Type B pancreatic cell (in vitro differentiated cells): ENCODE data around the gene PSMA3. TPM values are rescaled to one million over a fixed set of nuclear protein-coding genes. Genes with fewer than 3 reads are reported as not detected.
"Not testable (repeated sequence)": the region's sequence is repeated elsewhere in the genome, so short reads cannot be mapped to it uniquely, and the experiment has no call there.

Source experiments
- DNase-seq: peaks from one replicate; pipeline ENCODE4 v3.0.0; 2021; ENCODE audit warnings: mixed read lengths; ENCODE audit not compliant: unreplicated experiment; ENCODE audit errors: extremely low spot score
- H3K27ac Mint-ChIP-seq: 2 replicates; pipeline ENCODE4 v1.8.0; 2021; ENCODE audit warnings: mild to moderate bottlenecking, mixed read lengths
- H3K27me3 Mint-ChIP-seq: 2 replicates; pipeline ENCODE4 v1.8.0; 2021; ENCODE audit warnings: mixed read lengths
- H3K36me3 Mint-ChIP-seq: 2 replicates; pipeline ENCODE4 v1.8.0; 2021; ENCODE audit warnings: mixed read lengths
- H3K4me1 Mint-ChIP-seq: one replicate; pipeline ENCODE4 v1.8.0; 2021; ENCODE audit warnings: mixed read lengths; ENCODE audit not compliant: unreplicated experiment
- H3K4me3 Mint-ChIP-seq: 2 replicates; pipeline ENCODE4 v1.8.0; 2021; ENCODE audit warnings: mild to moderate bottlenecking, mixed read lengths
- H3K9me3 Mint-ChIP-seq: 2 replicates; pipeline ENCODE4 v1.8.0; 2021; ENCODE audit warnings: mixed read lengths
- total RNA-seq: library from RNA; stranded (reverse); gene quantifications from 2 replicates; pipeline ENCODE4 v1.2.1, GENCODE V29; 2021; ENCODE audit warnings: low replicate concordance
- TF ChIP-seq, protein P1 (sequence below): fragments of 200-600 bp; sonication (generic); conservative IDR thresholded peaks from 2 replicates; pipeline ENCODE4 v1.5.0; 2021; ENCODE audit warnings: antibody characterized with exemption, mild to moderate bottlenecking

PSMA3 gene
- total RNA-seq, 1 donor from 2014 or later: 170 TPM

DNA sequence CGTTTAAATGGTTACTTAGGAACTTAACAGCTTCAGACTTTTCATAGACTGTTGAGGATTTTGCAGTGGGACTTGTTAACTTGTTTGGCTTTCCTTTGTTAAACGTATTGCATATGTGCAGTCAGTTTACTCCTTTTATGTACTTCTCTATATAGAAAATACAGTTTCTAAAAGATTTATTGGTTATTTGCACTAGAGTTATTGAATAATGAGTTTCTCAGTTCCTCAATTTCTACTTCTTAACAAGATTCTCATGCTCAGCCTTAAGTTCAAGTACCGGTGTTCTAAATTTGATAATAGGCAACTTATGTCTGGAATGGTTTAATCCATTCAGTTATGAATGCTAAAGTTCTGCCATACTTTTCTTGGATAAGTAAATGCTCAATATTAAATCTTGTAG, 919 bp downstream of the PSMA3 start:
- H3K36me3 Mint-ChIP-seq: peaks cover 3% of the 10 kb centered on the region
- no peak for DNase-seq
- peak overlapping the region; percentile 96 for H3K4me3 Mint-ChIP-seq
- H3K27ac Mint-ChIP-seq: peak overlapping the region; percentile 99
- TF ChIP-seq, protein P1, sequence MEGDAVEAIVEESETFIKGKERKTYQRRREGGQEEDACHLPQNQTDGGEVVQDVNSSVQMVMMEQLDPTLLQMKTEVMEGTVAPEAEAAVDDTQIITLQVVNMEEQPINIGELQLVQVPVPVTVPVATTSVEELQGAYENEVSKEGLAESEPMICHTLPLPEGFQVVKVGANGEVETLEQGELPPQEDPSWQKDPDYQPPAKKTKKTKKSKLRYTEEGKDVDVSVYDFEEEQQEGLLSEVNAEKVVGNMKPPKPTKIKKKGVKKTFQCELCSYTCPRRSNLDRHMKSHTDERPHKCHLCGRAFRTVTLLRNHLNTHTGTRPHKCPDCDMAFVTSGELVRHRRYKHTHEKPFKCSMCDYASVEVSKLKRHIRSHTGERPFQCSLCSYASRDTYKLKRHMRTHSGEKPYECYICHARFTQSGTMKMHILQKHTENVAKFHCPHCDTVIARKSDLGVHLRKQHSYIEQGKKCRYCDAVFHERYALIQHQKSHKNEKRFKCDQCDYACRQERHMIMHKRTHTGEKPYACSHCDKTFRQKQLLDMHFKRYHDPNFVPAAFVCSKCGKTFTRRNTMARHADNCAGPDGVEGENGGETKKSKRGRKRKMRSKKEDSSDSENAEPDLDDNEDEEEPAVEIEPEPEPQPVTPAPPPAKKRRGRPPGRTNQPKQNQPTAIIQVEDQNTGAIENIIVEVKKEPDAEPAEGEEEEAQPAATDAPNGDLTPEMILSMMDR: no peak
- H3K27me3 Mint-ChIP-seq: no peaks in the 10 kb centered on the region
- H3K9me3 Mint-ChIP-seq: no peaks in the 10 kb centered on the region
- H3K4me1 Mint-ChIP-seq: peaks cover 30% of the 10 kb centered on the region

DNA sequence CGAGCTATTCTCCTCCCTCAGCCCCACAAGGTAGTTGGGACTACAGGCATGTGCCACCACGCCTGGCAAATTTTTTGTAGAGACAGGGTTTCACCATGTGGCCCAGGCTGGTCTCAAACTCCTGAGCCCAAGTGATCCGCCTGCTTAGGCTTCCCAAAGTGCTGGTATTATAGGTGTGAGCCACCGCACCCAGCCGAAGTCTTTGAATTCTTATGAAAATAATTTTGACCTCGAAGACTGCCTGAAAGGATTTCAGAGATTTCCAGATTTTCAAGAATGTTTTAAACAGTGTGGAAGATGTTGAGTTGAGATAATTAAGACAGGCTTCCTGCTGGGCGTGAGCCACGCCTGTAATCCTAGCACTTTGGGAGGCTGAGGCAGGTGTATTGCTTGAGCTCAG, 5.0 kb downstream of the PSMA3 start:
- Mint-ChIP-seq H3K27me3 (no peaks in the 10 kb centered on the region), H3K36me3 (peaks cover 12% of the 10 kb centered on the region), H3K9me3 (no peaks in the 10 kb centered on the region), H3K27ac (no peak overlapping the region), H3K4me1 (peaks cover 15% of the 10 kb centered on the region), H3K4me3 (no peak overlapping the region)
- TF ChIP-seq, protein P1: no peak
- DNase-seq: no peak

DNA sequence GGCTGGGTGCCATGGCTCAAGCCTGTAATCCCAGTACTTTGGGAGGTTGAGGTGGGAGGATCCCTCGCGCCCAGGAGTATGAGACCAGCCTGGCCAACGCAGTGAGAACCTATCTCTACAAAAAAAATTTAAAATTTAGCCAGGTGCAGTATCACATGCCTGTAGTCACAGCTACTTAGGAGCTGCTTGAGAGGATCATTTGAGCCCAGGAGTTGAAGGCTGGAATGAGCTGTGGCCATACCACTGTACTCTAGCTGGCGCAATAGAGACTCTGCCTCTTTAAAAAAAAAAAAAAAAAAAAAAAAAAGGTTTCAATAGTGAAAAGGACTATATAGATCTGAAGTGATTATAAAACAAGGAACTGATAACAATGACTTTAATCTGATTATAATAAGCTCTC, 13.5 kb downstream of the PSMA3 start:
- Mint-ChIP-seq H3K9me3 (no peaks in the 10 kb centered on the region), H3K36me3 (peaks cover 15% of the 10 kb centered on the region)

DNA sequence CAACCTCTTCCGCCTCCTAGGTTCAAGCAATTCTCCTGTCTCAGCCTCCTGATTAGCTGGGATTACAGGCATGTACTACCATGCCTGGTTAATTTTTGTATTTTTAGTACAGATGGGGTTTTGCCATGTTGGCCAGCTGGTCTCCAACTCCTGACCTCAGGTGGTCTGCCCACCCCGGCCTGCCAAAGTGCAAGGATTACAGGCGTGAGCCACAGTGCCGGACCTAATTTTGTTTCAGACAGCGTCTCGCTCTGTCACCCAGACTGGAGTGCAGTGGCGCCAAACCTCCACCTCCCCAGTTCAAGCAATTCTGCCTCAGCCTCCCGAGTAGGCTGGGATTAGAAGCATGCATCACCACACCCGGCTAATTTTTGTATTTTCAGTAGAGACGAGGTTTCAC, 17.4 kb downstream of the PSMA3 start:
- H3K4me1 Mint-ChIP-seq, H3K27me3 Mint-ChIP-seq, DNase-seq, H3K27ac Mint-ChIP-seq, H3K9me3 Mint-ChIP-seq, H3K4me3 Mint-ChIP-seq: not testable (repeated sequence)
- H3K36me3 Mint-ChIP-seq: peaks cover 29% of the 10 kb centered on the region

More for the DNA sequence above, 13.5 kb downstream of the PSMA3 start:
- H3K27me3 Mint-ChIP-seq: no peaks in the 10 kb centered on the region
- no peak overlapping the region for H3K4me3 Mint-ChIP-seq
- no peaks in the 10 kb centered on the region for H3K4me1 Mint-ChIP-seq
- no peak overlapping the region for H3K27ac Mint-ChIP-seq
- DNase-seq: no peak
- TF ChIP-seq, protein P1: no peak

DNA sequence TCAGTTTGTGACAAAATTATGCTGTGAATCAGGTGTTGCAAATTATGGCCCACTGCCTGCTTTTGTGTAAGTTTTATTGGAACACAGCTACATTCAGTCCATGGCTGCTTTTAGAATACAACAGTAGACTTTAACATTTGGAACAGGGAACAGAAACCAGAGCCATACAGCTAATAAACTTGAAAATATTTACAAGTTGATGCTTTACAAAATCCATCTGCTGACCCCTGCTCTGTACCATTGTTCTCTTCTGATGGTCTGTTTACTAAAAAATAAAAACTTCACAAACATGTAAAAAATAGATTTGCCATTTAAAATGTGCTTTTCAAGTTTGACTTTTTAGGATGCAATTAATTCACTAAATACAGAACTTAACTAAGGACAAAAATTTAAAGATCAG, 20.8 kb downstream of the PSMA3 start:
- Mint-ChIP-seq H3K4me3 (no peak overlapping the region), H3K4me1 (no peaks in the 10 kb centered on the region), H3K9me3 (no peaks in the 10 kb centered on the region), H3K27me3 (no peaks in the 10 kb centered on the region), H3K27ac (no peak overlapping the region), H3K36me3 (peaks cover 31% of the 10 kb centered on the region)
- TF ChIP-seq, protein P1: no peak
- DNase-seq: no peak

DNA sequence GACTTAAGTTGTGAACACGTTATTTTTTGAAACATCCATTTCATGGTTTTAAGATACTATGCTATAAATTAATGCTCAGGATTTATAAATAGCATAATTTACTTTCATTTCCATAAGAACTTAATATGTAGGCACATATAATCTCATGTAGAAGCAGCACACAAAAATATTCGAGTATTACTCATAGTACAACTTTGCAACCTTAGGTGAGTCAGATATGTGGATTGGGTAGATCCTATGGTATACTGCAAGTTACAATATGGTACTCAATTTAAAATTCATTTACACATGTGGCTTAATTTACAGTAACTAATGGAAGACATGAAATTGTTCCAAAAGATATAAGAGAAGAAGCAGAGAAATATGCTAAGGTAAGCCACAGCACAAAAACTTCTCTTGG, 26.0 kb downstream of the PSMA3 start:
- no peak for DNase-seq
- Mint-ChIP-seq H3K27me3 (no peaks in the 10 kb centered on the region), H3K9me3 (no peaks in the 10 kb centered on the region), H3K27ac (peak overlapping the region; percentile 21), H3K4me1 (peaks cover under 1% of the 10 kb centered on the region), H3K36me3 (peaks cover 33% of the 10 kb centered on the region), H3K4me3 (no peak overlapping the region)
- TF ChIP-seq, protein P1: no peak
